Suprapubic skin (tissue), 3 donors: ENCODE data around the gene PPP2R5B.

Experiments
- EP300 ChIP-seq: sonication (generic); formaldehyde crosslinking; IDR thresholded peaks from one replicate; pipeline ENCODE4 v1.6.1; 2017; ENCODE audit warnings: antibody characterized with exemption
- TF ChIP-seq, protein P1 (sequence below), 2 donors: fragments of 200-600 bp in 1 of 2; fragments of 450-650 bp in 1 of 2; sonication (generic) in 1 of 2; IDR thresholded peaks; one replicate each; pipeline ENCODE4 v1.5.1; 2016 to 2019; ENCODE audit warnings: antibody characterized with exemption in 2 of 2, mild to moderate bottlenecking in 1 of 2, moderate library complexity in 1 of 2

DNA sequence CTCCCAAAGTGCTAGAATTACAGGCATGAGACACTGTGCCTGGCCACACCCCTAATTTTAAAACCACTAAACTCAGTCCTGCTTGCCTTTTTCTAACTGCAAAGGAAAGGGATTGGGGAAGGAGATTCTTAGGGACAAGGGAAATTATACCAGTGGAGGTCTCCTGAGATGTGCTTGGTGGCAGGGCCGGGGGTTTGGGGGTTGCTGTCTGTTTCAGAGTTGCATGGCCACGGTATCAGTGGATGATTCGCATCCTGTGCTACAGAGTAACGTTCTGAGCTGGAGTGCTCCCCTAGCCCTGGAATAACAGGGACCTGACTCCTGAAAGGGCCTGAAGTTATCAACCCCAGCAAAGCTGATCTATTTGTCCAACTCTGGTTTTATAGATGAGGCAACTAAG is 12.1 kb downstream of the PPP2R5B start:
- TF ChIP-seq, protein P1, sequence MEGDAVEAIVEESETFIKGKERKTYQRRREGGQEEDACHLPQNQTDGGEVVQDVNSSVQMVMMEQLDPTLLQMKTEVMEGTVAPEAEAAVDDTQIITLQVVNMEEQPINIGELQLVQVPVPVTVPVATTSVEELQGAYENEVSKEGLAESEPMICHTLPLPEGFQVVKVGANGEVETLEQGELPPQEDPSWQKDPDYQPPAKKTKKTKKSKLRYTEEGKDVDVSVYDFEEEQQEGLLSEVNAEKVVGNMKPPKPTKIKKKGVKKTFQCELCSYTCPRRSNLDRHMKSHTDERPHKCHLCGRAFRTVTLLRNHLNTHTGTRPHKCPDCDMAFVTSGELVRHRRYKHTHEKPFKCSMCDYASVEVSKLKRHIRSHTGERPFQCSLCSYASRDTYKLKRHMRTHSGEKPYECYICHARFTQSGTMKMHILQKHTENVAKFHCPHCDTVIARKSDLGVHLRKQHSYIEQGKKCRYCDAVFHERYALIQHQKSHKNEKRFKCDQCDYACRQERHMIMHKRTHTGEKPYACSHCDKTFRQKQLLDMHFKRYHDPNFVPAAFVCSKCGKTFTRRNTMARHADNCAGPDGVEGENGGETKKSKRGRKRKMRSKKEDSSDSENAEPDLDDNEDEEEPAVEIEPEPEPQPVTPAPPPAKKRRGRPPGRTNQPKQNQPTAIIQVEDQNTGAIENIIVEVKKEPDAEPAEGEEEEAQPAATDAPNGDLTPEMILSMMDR (IDR thresholded peaks at IDR 0.05): no peak
- TF ChIP-seq EP300: no peak
